SU-DHL-6 (cell line): ENCODE results near the gene WDPCP.
"Not testable (repeated sequence)": the region's sequence is repeated elsewhere in the genome, so short reads cannot be mapped to it uniquely, and the experiment has no call there.

Experiments
- H2AFZ ChIP-seq: fragments of 200-600 bp; sonication (generic); 2 replicates; pipeline ENCODE4 v1.6.1; 2014; ENCODE audit warnings: low read depth, mild to moderate bottlenecking, moderate library complexity, mixed read lengths, antibody characterized with exemption, low read length; ENCODE audit not compliant: severe bottlenecking
- H3F3A ChIP-seq: fragments of 200-600 bp; shearing (Covaris generic); 2 replicates; pipeline ENCODE4 v1.6.0; 2016; ENCODE audit warnings: antibody characterized with exemption, mild to moderate bottlenecking; ENCODE audit not compliant: insufficient read depth
- H3K27ac ChIP-seq: fragments of 200-600 bp; sonication (generic); 2 replicates; pipeline ENCODE4 v1.5.1; 2016; ENCODE audit warnings: low read depth, mild to moderate bottlenecking, low read length, moderate library complexity, mixed read lengths
- H3K27me3 ChIP-seq: fragments of 200-600 bp; sonication (generic), shearing (Covaris generic); 2 replicates; pipeline ENCODE4 v1.6.0; 2014; ENCODE audit warnings: mild to moderate bottlenecking, low read length
- H3K36me3 ChIP-seq: fragments of 200-600 bp; sonication (generic); 2 replicates; pipeline ENCODE4 v1.6.1; 2014; ENCODE audit warnings: mild to moderate bottlenecking, low read length, mixed read lengths
- H3K4me2 ChIP-seq: fragments of 300-600, 200-600 bp; shearing (Covaris generic), sonication (generic); 2 replicates; pipeline ENCODE4 v1.6.0; 2014; ENCODE audit warnings: low read length, low read depth, mild to moderate bottlenecking; ENCODE audit not compliant: poor library complexity, severe bottlenecking
- H3K4me3 ChIP-seq: fragments of 200-600 bp; sonication (generic); 2 replicates; pipeline ENCODE4 v1.5.1; 2014; ENCODE audit warnings: antibody characterized with exemption, low read length, mild to moderate bottlenecking, mixed read lengths; ENCODE audit not compliant: insufficient read depth, poor library complexity, severe bottlenecking
- H3K79me2 ChIP-seq: fragments of 200-600 bp; sonication (generic); 2 replicates; pipeline ENCODE4 v1.6.1; 2014; ENCODE audit warnings: mild to moderate bottlenecking, low read length, moderate library complexity; ENCODE audit not compliant: insufficient read depth
- H3K9ac ChIP-seq: fragments of 200-600 bp; sonication (generic); 2 replicates; pipeline ENCODE4 v1.7.0; 2014; ENCODE audit warnings: mild to moderate bottlenecking, low read length
- H3K9me2 ChIP-seq: fragments of 200-600 bp; sonication (generic); replicated peaks from 2 replicates; pipeline ENCODE4 v1.6.1; 2014; ENCODE audit warnings: low read length; ENCODE audit not compliant: insufficient read depth
- H3K9me3 ChIP-seq: fragments of 200-600 bp; sonication (generic); 2 replicates; pipeline ENCODE4 v1.6.1; 2014; ENCODE audit warnings: low read length, mixed read lengths; ENCODE audit not compliant: insufficient read depth
- H4K20me1 ChIP-seq: fragments of 200-600 bp; sonication (generic); 2 replicates; pipeline ENCODE4 v1.6.1; 2014; ENCODE audit warnings: low read depth, mild to moderate bottlenecking, antibody characterized with exemption, low read length, moderate library complexity, mixed read lengths
- EZH2phosphoT487 ChIP-seq: fragments of 200-600 bp; sonication (generic), shearing (Covaris generic); conservative IDR thresholded peaks from 2 replicates; pipeline ENCODE4 v1.6.1; 2018; ENCODE audit warnings: mild to moderate bottlenecking, antibody characterized with exemption, low read length, moderate library complexity, mixed read lengths
- TF ChIP-seq, protein P1 (sequence below): fragments of 200-600 bp; sonication (generic); IDR thresholded peaks from one replicate; pipeline ENCODE4 v1.5.1; 2017; ENCODE audit warnings: antibody characterized with exemption, mild to moderate bottlenecking, low read length, moderate library complexity; ENCODE audit not compliant: insufficient read depth, poor library complexity, severe bottlenecking

WDPCP gene

DNA sequence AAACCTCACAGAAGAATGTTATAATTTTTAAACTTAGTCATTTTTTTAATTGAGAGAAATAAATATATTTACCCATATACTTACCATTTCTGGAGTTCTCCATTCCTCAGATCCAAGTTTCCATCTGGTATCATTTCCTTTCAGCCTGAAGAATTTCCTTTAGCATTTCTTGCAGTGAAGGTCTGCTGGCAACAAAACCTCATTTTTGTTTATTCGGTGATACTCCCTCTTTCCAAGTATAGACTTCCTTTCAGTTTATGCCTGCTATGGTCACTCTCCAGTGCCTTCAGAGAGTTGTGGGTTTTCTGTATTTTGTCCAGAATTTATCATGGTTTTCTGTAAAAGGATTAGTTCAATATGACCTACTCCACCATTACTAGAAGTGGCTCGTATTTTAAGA lies 17.0 kb downstream of the WDPCP start:
- Histone ChIP-seq H3K9me2 (no peaks in the 10 kb centered on the region), H3K4me3 (no peak overlapping the region), H4K20me1 (no peaks in the 10 kb centered on the region), H3K79me2 (peaks cover 26% of the 10 kb centered on the region; the same call in 1 of the 2 replicates), H3K36me3 (peaks cover 6% of the 10 kb centered on the region; the same call in 1 of the 2 replicates), H3K4me2 (no peak overlapping the region), H2AFZ (no peak overlapping the region), H3F3A (no peaks in the 10 kb centered on the region), H3K9me3 (no peaks in the 10 kb centered on the region; the same call in 1 of the 2 replicates), H3K27ac (no peak overlapping the region), H3K9ac (no peak overlapping the region), H3K27me3 (no peaks in the 10 kb centered on the region)
- TF ChIP-seq, protein P1, sequence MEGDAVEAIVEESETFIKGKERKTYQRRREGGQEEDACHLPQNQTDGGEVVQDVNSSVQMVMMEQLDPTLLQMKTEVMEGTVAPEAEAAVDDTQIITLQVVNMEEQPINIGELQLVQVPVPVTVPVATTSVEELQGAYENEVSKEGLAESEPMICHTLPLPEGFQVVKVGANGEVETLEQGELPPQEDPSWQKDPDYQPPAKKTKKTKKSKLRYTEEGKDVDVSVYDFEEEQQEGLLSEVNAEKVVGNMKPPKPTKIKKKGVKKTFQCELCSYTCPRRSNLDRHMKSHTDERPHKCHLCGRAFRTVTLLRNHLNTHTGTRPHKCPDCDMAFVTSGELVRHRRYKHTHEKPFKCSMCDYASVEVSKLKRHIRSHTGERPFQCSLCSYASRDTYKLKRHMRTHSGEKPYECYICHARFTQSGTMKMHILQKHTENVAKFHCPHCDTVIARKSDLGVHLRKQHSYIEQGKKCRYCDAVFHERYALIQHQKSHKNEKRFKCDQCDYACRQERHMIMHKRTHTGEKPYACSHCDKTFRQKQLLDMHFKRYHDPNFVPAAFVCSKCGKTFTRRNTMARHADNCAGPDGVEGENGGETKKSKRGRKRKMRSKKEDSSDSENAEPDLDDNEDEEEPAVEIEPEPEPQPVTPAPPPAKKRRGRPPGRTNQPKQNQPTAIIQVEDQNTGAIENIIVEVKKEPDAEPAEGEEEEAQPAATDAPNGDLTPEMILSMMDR: no peak
- no peak for TF ChIP-seq EZH2phosphoT487

DNA sequence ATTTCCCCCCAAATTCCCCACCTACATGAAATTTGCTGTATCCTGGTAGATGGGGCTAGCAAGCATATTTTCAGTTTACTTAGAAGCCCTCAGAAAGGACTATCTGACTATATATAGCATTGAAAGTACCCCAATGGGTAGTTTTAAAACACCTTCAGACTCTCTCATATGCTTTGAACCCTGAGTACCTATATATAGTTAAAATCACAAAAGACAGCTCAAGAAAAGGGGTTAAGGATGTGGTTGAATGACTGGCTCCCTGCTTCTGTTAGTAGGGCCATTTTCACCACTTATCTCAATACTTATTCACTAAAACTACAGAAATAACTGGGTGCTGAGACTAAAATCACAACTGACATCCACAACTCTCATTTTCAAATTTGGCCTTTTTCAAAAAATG lies 18.5 kb downstream of the WDPCP start:
- no peak overlapping the region for H3K4me2 ChIP-seq
- H3K79me2 ChIP-seq: peaks cover 15% of the 10 kb centered on the region; the same call in 1 of the 2 replicates
- peaks cover 5% of the 10 kb centered on the region; the same call in 1 of the 2 replicates for H3K36me3 ChIP-seq
- no peaks in the 10 kb centered on the region for H3K27me3 ChIP-seq
- no peak overlapping the region for H2AFZ ChIP-seq
- H3K9me2 ChIP-seq: no peaks in the 10 kb centered on the region
- TF ChIP-seq EZH2phosphoT487: no peak
- TF ChIP-seq, protein P1: no peak
- H3K4me3 ChIP-seq: no peak overlapping the region
- H3K9me3 ChIP-seq: no peaks in the 10 kb centered on the region; the same call in 1 of the 2 replicates
- no peaks in the 10 kb centered on the region for H4K20me1 ChIP-seq
- H3F3A ChIP-seq: no peaks in the 10 kb centered on the region
- no peak overlapping the region for H3K27ac ChIP-seq
- no peak overlapping the region for H3K9ac ChIP-seq

DNA sequence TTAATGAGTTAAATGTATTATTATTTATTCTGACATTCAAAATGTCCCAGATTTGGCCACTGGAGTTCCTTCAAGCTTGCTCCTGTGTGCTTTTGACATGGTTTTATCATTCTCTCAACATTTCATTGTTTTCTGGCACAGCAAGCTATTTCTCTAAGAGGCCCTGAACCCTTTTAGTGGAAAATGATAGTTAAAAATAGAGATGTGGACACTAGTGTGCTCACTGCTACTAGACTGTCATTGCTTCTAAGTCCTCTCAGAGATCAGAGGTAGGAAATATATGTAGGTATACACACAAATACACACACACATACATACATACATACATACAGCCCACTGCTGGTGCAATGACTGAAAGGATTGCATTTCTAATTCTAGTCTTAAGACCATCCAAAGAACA lies 25.5 kb downstream of the WDPCP start:
- no peak for TF ChIP-seq EZH2phosphoT487
- TF ChIP-seq, protein P1: no peak
- H3K27ac ChIP-seq: no peak overlapping the region

DNA sequence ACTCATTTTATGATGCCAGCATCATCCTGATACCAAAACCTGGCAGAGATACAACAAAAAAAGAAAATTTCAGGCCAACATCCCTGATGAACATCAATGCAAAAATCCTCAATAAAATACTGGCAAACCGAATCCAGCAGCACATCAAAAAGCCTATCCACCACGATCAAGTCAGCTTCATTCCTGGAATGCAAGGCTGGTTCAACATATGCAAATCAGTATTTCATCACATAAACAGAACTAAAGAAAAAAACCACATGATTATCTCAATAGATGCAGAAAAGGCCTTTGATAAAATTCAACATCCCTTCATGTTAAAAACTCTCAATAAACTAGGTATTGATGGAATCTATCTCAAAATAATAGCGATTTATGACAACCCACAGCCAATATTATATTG lies 29.4 kb downstream of the WDPCP start:
- not testable (repeated sequence) for H2AFZ ChIP-seq, H3K27ac ChIP-seq, H3K27me3 ChIP-seq, H3K9me2 ChIP-seq, H3K4me3 ChIP-seq, H4K20me1 ChIP-seq, H3K36me3 ChIP-seq, H3K9ac ChIP-seq, H3F3A ChIP-seq, H3K4me2 ChIP-seq, H3K79me2 ChIP-seq, H3K9me3 ChIP-seq

More for the DNA sequence above, 25.5 kb downstream of the WDPCP start:
- Histone ChIP-seq H3K9ac (no peak overlapping the region), H2AFZ (no peak overlapping the region), H3K79me2 (0 out of 2 replicates have a peak, but pooled peaks cover 5% of the 10 kb centered on the region), H3K9me2 (no peaks in the 10 kb centered on the region), H3K36me3 (no peaks in the 10 kb centered on the region), H3K27me3 (no peaks in the 10 kb centered on the region), H3K9me3 (no peaks in the 10 kb centered on the region), H3F3A (no peaks in the 10 kb centered on the region), H4K20me1 (no peaks in the 10 kb centered on the region), H3K4me2 (no peak overlapping the region), H3K4me3 (no peak overlapping the region)

DNA sequence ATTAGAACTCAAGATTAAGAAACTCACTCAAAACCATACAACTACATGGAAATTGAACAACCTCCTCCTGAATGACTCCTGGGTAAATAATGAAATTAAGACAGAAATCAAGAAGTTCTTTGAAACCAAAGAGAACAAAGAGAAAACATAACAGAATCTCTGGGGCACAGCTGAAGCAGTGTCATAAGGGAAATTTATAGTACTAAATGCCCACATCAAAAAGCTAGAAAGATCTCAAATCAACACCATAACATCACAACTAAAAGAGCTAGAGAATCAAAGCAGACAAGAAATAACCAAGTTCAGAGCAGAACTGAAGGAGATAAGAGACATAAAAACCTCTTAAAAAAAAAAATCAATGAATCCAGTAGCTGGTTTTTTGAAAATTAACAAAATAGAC lies 30.5 kb downstream of the WDPCP start:
- not testable (repeated sequence) for H2AFZ ChIP-seq, H4K20me1 ChIP-seq, H3K36me3 ChIP-seq, H3F3A ChIP-seq, H3K27me3 ChIP-seq, H3K4me3 ChIP-seq, H3K9ac ChIP-seq, H3K27ac ChIP-seq, H3K4me2 ChIP-seq, H3K79me2 ChIP-seq, H3K9me3 ChIP-seq, H3K9me2 ChIP-seq
